Loucy (cell line): ENCODE data around the gene ZNF785.

Experiments used
- CTCF ChIP-seq: fragments of 200-600 bp; sonication (generic); conservative IDR thresholded peaks from 2 replicates; pipeline ENCODE4 v1.5.1; 2014; ENCODE audit warnings: mild to moderate bottlenecking, antibody characterized with exemption, low read length
- EZH2phosphoT487 ChIP-seq: fragments of 200-600 bp; IDR thresholded peaks from 2 replicates; pipeline ENCODE4 v1.6.1; 2018; ENCODE audit warnings: antibody characterized with exemption, mild to moderate bottlenecking, moderate library complexity, borderline replicate concordance

- TF ChIP-seq CTCF = 0 out of 2 replicates have a peak, but pooled peaks have one; percentile 14
- TF ChIP-seq EZH2phosphoT487 = no peak
Measured at GRCh38 chr16:30557957-30558788, 27.3 kb downstream of the ZNF785 start, which contains the start of gene ZNF764.
